Keratinocyte (primary cell): Measurements from ENCODE around the gene RAP2A. TPM values are rescaled to one million over a fixed set of nuclear protein-coding genes. Genes with fewer than 3 reads are reported as not detected.

Source experiments
- DNase-seq: peaks from one replicate; pipeline ENCODE4 v3.0.0-alpha.2; 2011; ENCODE audit warnings: low read depth, missing footprints, low spot score
- FAIRE-seq: peaks from 2 replicates; lab custom pipeline; 2011; peaks lifted over from hg19 to GRCh38; lab: Jason Lieb, UNC
- H2AFZ ChIP-seq: 2 replicates; pipeline ENCODE4 v1.6.0; 2012; ENCODE audit warnings: low read length, control low read depth, inconsistent platforms; ENCODE audit not compliant: control insufficient read depth
- H3K27ac ChIP-seq: 2 replicates; pipeline ENCODE4 v1.5.1; 2011; ENCODE audit warnings: low read length; ENCODE audit not compliant: control insufficient read depth, insufficient read depth
- H3K27me3 ChIP-seq: 3 replicates; pipeline ENCODE4 v1.6.0; 2011; ENCODE audit warnings: low read length; ENCODE audit not compliant: control insufficient read depth, insufficient read depth; ENCODE audit errors: extremely low read depth
- H3K36me3 ChIP-seq, 2 experiments: 2 replicates in 1 of 2; 3 replicates in 1 of 2; pipeline ENCODE4 v1.5.1; 2011; ENCODE audit warnings: low read length in 2 of 2, mild to moderate bottlenecking in 1 of 2; ENCODE audit not compliant: control insufficient read depth in 2 of 2, insufficient read depth in 2 of 2; ENCODE audit errors: extremely low read depth in 1 of 2
- H3K4me1 ChIP-seq: 3 replicates; pipeline ENCODE4 v1.5.1; 2011; ENCODE audit warnings: low read length; ENCODE audit not compliant: control insufficient read depth, insufficient read depth; ENCODE audit errors: extremely low read depth
- H3K4me2 ChIP-seq: 3 replicates; pipeline ENCODE4 v1.6.0; 2011; ENCODE audit warnings: low read depth, low read length; ENCODE audit not compliant: control insufficient read depth, insufficient read depth; ENCODE audit errors: extremely low read depth
- H3K4me3 ChIP-seq, 3 experiments: fragments of 200-600 bp in 1 of 3; sonication (generic) in 1 of 3; 2 replicates in 2 of 3; 3 replicates in 1 of 3; pipeline ENCODE4 v1.5.1; 2011 to 2016; ENCODE audit warnings: low read length in 3 of 3, mild to moderate bottlenecking in 3 of 3, control low read depth in 2 of 3, inconsistent platforms in 1 of 3, low read depth in 1 of 3, mixed read lengths in 1 of 3, mixed run types in 1 of 3, moderate library complexity in 1 of 3; ENCODE audit not compliant: control insufficient read depth in 2 of 3, insufficient read depth in 2 of 3; ENCODE audit errors: extremely low read depth in 1 of 3
- H3K79me2 ChIP-seq: 2 replicates; pipeline ENCODE4 v1.6.0; 2012; ENCODE audit warnings: low read length; ENCODE audit not compliant: control insufficient read depth, insufficient read depth
- H3K9ac ChIP-seq: 3 replicates; pipeline ENCODE4 v1.6.0; 2011; ENCODE audit warnings: low read length; ENCODE audit not compliant: control insufficient read depth, insufficient read depth; ENCODE audit errors: extremely low read depth
- H3K9me1 ChIP-seq: 3 replicates; pipeline ENCODE4 v1.6.0; 2011; ENCODE audit warnings: low read length; ENCODE audit not compliant: control insufficient read depth, insufficient read depth; ENCODE audit errors: extremely low read depth
- H3K9me3 ChIP-seq: 2 replicates; pipeline ENCODE4 v1.5.1; 2012; ENCODE audit warnings: low read depth, low read length; ENCODE audit not compliant: control insufficient read depth
- H4K20me1 ChIP-seq: 3 replicates; pipeline ENCODE4 v1.6.0; 2011; ENCODE audit warnings: low read length; ENCODE audit not compliant: control insufficient read depth, insufficient read depth; ENCODE audit errors: extremely low read depth
- EZH2 ChIP-seq: IDR thresholded peaks from one replicate; pipeline ENCODE4 v1.6.1; 2012; ENCODE audit warnings: inconsistent platforms, mild to moderate bottlenecking, low read length, moderate library complexity
- dilution Hi-C: fragments of 300-500 bp; cut with MboI; formaldehyde crosslinking; loops from one replicate; pipeline ENCODE4 v1.7.0; 2020; ENCODE audit warnings: low sequenced_read_pairs; ENCODE audit not compliant: extremely low pct_ligation_motif_present
- polyA plus RNA-seq, 5 experiments: library from polyadenylated mRNA; depleted of rRNA in 3 of 5; stranded (reverse) in 3 of 5; stranded (forward) in 1 of 5; unstranded in 1 of 5; fragments of >200 nt; gene quantifications; 1 replicate in 1 of 5; 2 replicates in 3 of 5; 3 replicates in 1 of 5; pipeline versions ENCODE4 v1.2.1 to v1.2.3, GENCODE V29; 2011 to 2012; ENCODE audit warnings: missing spikeins in 2 of 5, low read depth in 1 of 5, low replicate concordance in 1 of 5
- TF ChIP-seq, protein P1 (sequence below), 3 experiments: IDR thresholded peaks in 1 of 3; conservative IDR thresholded peaks in 1 of 3; optimal IDR thresholded peaks in 1 of 3; 2 replicates in 2 of 3; 3 replicates in 1 of 3; pipeline versions ENCODE3 to v1.5.1; 2011; ENCODE audit warnings: low read length in 3 of 3, mild to moderate bottlenecking in 3 of 3, moderate library complexity in 2 of 3, control low read depth in 1 of 3, inconsistent platforms in 1 of 3; ENCODE audit not compliant: insufficient read depth in 2 of 3; ENCODE audit errors: extremely low read depth in 1 of 3

Gene RAP2A
- polyA plus RNA-seq, 1 donor (not counting 4 experiments of a cell fraction or from before 2014, with no cell fraction given): 19.0 TPM

DNA sequence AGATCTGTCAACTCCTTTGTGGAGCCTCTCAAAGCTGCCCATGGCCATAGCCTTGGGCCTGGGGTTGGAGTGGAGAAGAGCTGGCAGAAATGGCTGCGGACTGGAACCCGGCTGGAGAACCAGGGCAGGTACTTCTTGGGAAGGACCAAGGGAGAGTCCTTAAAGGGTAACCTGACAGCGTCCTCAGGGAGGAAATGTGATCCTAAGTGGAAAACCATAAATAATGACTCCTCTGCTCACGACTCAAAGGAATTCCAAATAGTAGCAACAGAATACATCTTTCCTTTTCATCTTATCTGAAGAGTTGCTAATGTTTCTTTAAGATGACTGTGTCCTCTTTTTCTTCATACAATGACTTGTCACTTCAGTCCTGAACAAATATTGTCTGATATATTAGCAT lies 41.0 kb downstream of the RAP2A start:
- dilution Hi-C loops: no loop called here
- Histone ChIP-seq H3K4me1 (no peaks in the 10 kb centered on the region), H3K9ac (no peak overlapping the region), H3K27me3 (no peaks in the 10 kb centered on the region), H4K20me1 (no peaks in the 10 kb centered on the region), H3K9me3 (no peaks in the 10 kb centered on the region), H3K4me2 (no peak overlapping the region), H3K36me3 (no peaks in the 10 kb centered on the region), H3K79me2 (no peaks in the 10 kb centered on the region), H2AFZ (no peak overlapping the region), H3K4me3 (no peak overlapping the region), H3K27ac (no peak overlapping the region), H3K9me1 (no peaks in the 10 kb centered on the region)
- no peak for FAIRE-seq
- TF ChIP-seq, protein P1, sequence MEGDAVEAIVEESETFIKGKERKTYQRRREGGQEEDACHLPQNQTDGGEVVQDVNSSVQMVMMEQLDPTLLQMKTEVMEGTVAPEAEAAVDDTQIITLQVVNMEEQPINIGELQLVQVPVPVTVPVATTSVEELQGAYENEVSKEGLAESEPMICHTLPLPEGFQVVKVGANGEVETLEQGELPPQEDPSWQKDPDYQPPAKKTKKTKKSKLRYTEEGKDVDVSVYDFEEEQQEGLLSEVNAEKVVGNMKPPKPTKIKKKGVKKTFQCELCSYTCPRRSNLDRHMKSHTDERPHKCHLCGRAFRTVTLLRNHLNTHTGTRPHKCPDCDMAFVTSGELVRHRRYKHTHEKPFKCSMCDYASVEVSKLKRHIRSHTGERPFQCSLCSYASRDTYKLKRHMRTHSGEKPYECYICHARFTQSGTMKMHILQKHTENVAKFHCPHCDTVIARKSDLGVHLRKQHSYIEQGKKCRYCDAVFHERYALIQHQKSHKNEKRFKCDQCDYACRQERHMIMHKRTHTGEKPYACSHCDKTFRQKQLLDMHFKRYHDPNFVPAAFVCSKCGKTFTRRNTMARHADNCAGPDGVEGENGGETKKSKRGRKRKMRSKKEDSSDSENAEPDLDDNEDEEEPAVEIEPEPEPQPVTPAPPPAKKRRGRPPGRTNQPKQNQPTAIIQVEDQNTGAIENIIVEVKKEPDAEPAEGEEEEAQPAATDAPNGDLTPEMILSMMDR (optimal IDR thresholded peaks at IDR 0.05 in 1 of 3, IDR thresholded peaks at IDR 0.05 in 1 of 3, conservative IDR thresholded peaks at IDR 0.05 in 1 of 3; ENCODE audit: extremely low read depth in 1 of 3, insufficient read depth in 2 of 3, low read length in 3 of 3): no peak
- no peak for TF ChIP-seq EZH2
- no peak for DNase-seq

GRCh38 chr13:97477844-97478243 lies 43.9 kb downstream of the RAP2A start:
- no peaks in the 10 kb centered on the region for H3K27me3 ChIP-seq
- no peaks in the 10 kb centered on the region for H4K20me1 ChIP-seq
- no peaks in the 10 kb centered on the region for H3K9me1 ChIP-seq
- no peaks in the 10 kb centered on the region for H3K9me3 ChIP-seq
- dilution Hi-C loops: no loop called here
- DNase-seq (no peak), FAIRE-seq (no peak)
- H3K79me2 ChIP-seq: no peaks in the 10 kb centered on the region
- no peak overlapping the region for H3K27ac ChIP-seq
- H3K4me1 ChIP-seq: no peaks in the 10 kb centered on the region
- TF ChIP-seq EZH2: no peak
- H3K9ac ChIP-seq: no peak overlapping the region
- H2AFZ ChIP-seq: no peak overlapping the region
- H3K4me2 ChIP-seq: no peak overlapping the region
- no peaks in the 10 kb centered on the region for H3K36me3 ChIP-seq
- H3K4me3 ChIP-seq: no peak overlapping the region

DNA sequence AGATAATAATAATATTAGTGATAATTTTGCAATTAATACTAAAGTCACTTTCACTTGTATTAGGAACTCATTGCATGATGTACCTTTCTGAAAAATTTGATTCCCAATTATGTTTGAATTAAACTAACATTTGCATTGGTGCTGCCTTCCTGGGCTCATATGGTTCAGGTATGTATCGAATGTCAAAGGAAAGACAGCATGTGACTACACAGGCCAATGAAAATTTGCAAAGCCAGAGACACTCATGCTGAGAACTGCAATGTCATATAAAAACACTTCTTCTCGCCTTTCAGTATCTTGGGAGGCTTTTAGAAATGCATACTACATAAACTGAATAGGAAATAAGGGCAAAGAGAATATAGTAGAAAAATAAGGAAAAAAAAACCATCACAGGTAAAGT lies 44.3 kb downstream of the RAP2A start:
- no peaks in the 10 kb centered on the region for H3K36me3 ChIP-seq
- H3K4me3 ChIP-seq: no peak overlapping the region
- no peak overlapping the region for H3K4me2 ChIP-seq
- H4K20me1 ChIP-seq: no peaks in the 10 kb centered on the region
- no peaks in the 10 kb centered on the region for H3K27me3 ChIP-seq
- no peak overlapping the region for H3K9ac ChIP-seq
- no peak overlapping the region for H3K27ac ChIP-seq
- dilution Hi-C loops: no loop called here
- H3K4me1 ChIP-seq: no peaks in the 10 kb centered on the region
- H3K9me1 ChIP-seq: no peaks in the 10 kb centered on the region
- H3K79me2 ChIP-seq: no peaks in the 10 kb centered on the region
- H3K9me3 ChIP-seq: no peaks in the 10 kb centered on the region
- H2AFZ ChIP-seq: no peak overlapping the region
- DNase-seq: no peak
- TF ChIP-seq, protein P1 (optimal IDR thresholded peaks at IDR 0.05 in 1 of 3, IDR thresholded peaks at IDR 0.05 in 1 of 3, conservative IDR thresholded peaks at IDR 0.05 in 1 of 3; ENCODE audit: extremely low read depth in 1 of 3, insufficient read depth in 2 of 3, low read length in 3 of 3): no peak
- TF ChIP-seq EZH2: no peak
- no peak for FAIRE-seq
